GM21576 (cell line): Measurements from ENCODE around the gene TRIM13.
"Not testable (repeated sequence)": the region's sequence is repeated elsewhere in the genome, so short reads cannot be mapped to it uniquely, and the experiment has no call there.

Experiments used
- ATAC-seq: cut with Tn5 transposase; IDR thresholded peaks from one replicate; pipeline ENCODE4 v1.9.1; 2021; ENCODE audit warnings: mild to moderate bottlenecking, moderate library complexity; ENCODE audit not compliant: unreplicated experiment

The TRIM13 gene

GRCh38 chr13:50055454-50055853 is 58.6 kb downstream of the TRIM13 start:
- ATAC-seq = no peak

GRCh38 chr13:50060718-50061117 is 63.9 kb downstream of the TRIM13 start:
- ATAC-seq = no peak

GRCh38 chr13:50062336-50062735 is 65.5 kb downstream of the TRIM13 start:
- ATAC-seq = not testable (repeated sequence)

- ATAC-seq = no peak
Measured at GRCh38 chr13:50065712-50066111, 68.9 kb downstream of the TRIM13 start.
